Measurements from ENCODE around the gene GABRB2. TPM values are rescaled to one million over a fixed set of nuclear protein-coding genes. Genes with fewer than 3 reads are reported as not detected.

GABRB2 gene
- total RNA-seq, 1 experiment from 2014 or later = not detected

DNA sequence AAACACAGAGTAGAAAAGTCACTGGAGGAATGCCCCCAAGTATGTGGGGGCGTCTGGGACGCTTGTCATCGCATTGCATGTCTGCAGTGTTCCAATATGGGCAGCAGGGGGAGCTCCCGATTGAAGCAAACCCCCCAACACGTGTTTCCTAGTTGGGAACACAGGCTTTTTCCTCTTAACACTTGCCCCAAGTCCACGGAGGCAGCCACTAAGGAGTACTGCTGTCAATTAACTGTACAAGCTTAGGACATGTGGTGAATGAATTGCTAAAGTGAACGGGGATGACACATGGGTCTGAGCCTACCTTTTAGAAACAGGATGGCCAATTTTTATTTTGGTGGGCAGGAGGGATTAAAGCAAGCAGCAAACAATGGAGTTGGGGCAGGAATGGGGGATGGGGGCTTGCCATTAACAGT lies 2.2 kb downstream of the GABRB2 start:
- H3K9me3 Mint-ChIP-seq (ENCODE audit: unreplicated experiment) = no peaks in the 10 kb centered on the region
- DNase-seq = peak; percentile 42 to 57
- ChIA-PET CTCF (no interaction called here), POLR2A (no interaction called here)
- peaks cover 25% of the 10 kb centered on the region for H3K27me3 Mint-ChIP-seq (ENCODE audit: insufficient read depth, unreplicated experiment)
- H3K36me3 Mint-ChIP-seq (ENCODE audit: insufficient read depth, unreplicated experiment) = peaks cover 5% of the 10 kb centered on the region
- peaks cover 10% of the 10 kb centered on the region for H3K4me1 Mint-ChIP-seq (ENCODE audit: low read depth, unreplicated experiment)
- no peak overlapping the region for H3K4me3 Mint-ChIP-seq (ENCODE audit: unreplicated experiment)
- H3K9me3 ChIP-seq = no peaks in the 10 kb centered on the region
- intact Hi-C loops (cut with micrococcal nuclease; ENCODE audit: unreplicated experiment) = loop anchor here (1.0 kb wide), 1 partner anchor 132 kb away; no protein-coding TSS in a partner anchor
- H3K27me3 ChIP-seq (replicated peaks; ENCODE audit: control insufficient read depth, insufficient read depth, low read length) = peaks cover 4% of the 10 kb centered on the region; the same call in 1 of the 2 replicates
- no peak overlapping the region for H3K27ac Mint-ChIP-seq (ENCODE audit: unreplicated experiment)
- TF ChIP-seq, protein P1, sequence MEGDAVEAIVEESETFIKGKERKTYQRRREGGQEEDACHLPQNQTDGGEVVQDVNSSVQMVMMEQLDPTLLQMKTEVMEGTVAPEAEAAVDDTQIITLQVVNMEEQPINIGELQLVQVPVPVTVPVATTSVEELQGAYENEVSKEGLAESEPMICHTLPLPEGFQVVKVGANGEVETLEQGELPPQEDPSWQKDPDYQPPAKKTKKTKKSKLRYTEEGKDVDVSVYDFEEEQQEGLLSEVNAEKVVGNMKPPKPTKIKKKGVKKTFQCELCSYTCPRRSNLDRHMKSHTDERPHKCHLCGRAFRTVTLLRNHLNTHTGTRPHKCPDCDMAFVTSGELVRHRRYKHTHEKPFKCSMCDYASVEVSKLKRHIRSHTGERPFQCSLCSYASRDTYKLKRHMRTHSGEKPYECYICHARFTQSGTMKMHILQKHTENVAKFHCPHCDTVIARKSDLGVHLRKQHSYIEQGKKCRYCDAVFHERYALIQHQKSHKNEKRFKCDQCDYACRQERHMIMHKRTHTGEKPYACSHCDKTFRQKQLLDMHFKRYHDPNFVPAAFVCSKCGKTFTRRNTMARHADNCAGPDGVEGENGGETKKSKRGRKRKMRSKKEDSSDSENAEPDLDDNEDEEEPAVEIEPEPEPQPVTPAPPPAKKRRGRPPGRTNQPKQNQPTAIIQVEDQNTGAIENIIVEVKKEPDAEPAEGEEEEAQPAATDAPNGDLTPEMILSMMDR (IDR thresholded peaks at IDR 0.05; ENCODE audit: insufficient read depth in 1 of 2, low read depth in 1 of 2, low read length in 1 of 2, severe bottlenecking in 1 of 2, unreplicated experiment in 1 of 2) = peak; percentile 88 to 90
- H3K4me3 ChIP-seq (ENCODE audit: low read depth, low read length) = no peak overlapping the region
- BruUV-seq (replicated peaks) = no TSS peak
- 0 out of 2 replicates have a peak, but pooled peaks cover 4% of the 10 kb centered on the region for H3K4me1 ChIP-seq
- H3K36me3 ChIP-seq (ENCODE audit: control insufficient read depth, insufficient read depth, low read length) = no peaks in the 10 kb centered on the region

DNA sequence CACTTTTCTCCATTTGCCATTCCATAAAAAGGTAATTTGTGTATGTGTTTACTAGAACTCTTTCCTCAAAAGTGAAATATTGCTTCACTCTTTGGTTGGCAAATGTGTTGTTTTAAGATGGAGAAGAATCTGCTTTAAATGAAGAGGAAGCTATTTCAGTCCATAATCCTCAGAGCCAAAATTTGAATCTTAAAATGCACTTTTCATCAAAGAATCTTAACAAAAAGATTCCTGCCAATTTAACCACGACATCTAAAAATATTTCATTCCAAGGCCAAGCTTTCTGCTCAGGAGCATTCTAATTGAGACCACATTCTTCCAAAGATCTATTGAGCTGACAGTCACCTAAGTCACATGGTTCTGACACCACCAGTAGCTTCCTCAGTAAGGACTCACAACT lies 7.5 kb downstream of the GABRB2 start:
- H3K27me3 Mint-ChIP-seq (ENCODE audit: insufficient read depth, unreplicated experiment) = peaks cover 9% of the 10 kb centered on the region
- TF ChIP-seq, protein P1 (IDR thresholded peaks at IDR 0.05; ENCODE audit: insufficient read depth in 1 of 2, low read depth in 1 of 2, low read length in 1 of 2, severe bottlenecking in 1 of 2, unreplicated experiment in 1 of 2) = no peak
- H3K9me3 Mint-ChIP-seq (ENCODE audit: unreplicated experiment) = no peaks in the 10 kb centered on the region
- POLR2A ChIA-PET = no interaction called here
- no peaks in the 10 kb centered on the region for H3K36me3 ChIP-seq (ENCODE audit: control insufficient read depth, insufficient read depth, low read length)
- no peaks in the 10 kb centered on the region for H3K9me3 ChIP-seq
- H3K4me3 ChIP-seq (ENCODE audit: low read depth, low read length) = no peak overlapping the region
- H3K4me1 Mint-ChIP-seq (ENCODE audit: low read depth, unreplicated experiment) = no peaks in the 10 kb centered on the region
- no peaks in the 10 kb centered on the region for H3K27me3 ChIP-seq (replicated peaks; ENCODE audit: control insufficient read depth, insufficient read depth, low read length)
- no peak for DNase-seq
- BruUV-seq (replicated peaks) = no TSS peak
- H3K27ac Mint-ChIP-seq (ENCODE audit: unreplicated experiment) = no peak overlapping the region
- CTCF ChIA-PET = no interaction called here
- no peaks in the 10 kb centered on the region for H3K4me1 ChIP-seq
- intact Hi-C loops (cut with micrococcal nuclease; ENCODE audit: unreplicated experiment) = no loop called here
- H3K4me3 Mint-ChIP-seq (ENCODE audit: unreplicated experiment) = no peak overlapping the region
- no peaks in the 10 kb centered on the region for H3K36me3 Mint-ChIP-seq (ENCODE audit: insufficient read depth, unreplicated experiment)

DNA sequence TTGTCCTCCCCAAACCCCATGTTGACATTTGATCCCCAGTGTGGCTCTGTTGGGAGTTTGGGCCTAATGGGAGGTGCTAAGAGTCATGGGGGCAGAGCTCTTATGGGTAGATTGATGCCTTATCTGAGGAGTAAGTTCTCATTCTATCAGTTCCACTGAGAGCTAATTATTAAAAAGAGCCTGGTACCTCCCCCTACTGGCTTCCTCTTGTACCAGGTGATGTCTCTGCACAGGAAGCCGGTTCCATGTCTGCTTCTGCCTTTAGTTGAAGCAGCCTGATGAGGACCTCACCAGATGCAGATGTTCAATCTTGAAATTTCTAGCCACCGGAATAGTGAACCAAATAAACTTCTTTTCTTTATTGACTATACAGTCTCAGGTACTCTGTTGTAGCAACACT lies 10.8 kb downstream of the GABRB2 start:
- intact Hi-C loops (cut with micrococcal nuclease; ENCODE audit: unreplicated experiment) = no loop called here
- H3K36me3 Mint-ChIP-seq (ENCODE audit: insufficient read depth, unreplicated experiment) = no peaks in the 10 kb centered on the region
- Histone ChIP-seq H3K4me3 (ENCODE audit: low read depth, low read length) (no peak overlapping the region), H3K9me3 (no peaks in the 10 kb centered on the region), H3K4me1 (no peaks in the 10 kb centered on the region), H3K36me3 (ENCODE audit: control insufficient read depth, insufficient read depth, low read length) (no peaks in the 10 kb centered on the region), H3K27me3 (replicated peaks; ENCODE audit: control insufficient read depth, insufficient read depth, low read length) (no peaks in the 10 kb centered on the region)
- peaks cover 9% of the 10 kb centered on the region for H3K27me3 Mint-ChIP-seq (ENCODE audit: insufficient read depth, unreplicated experiment)
- no peak for DNase-seq
- ChIA-PET POLR2A (no interaction called here), CTCF (no interaction called here)
- no peak overlapping the region for H3K4me3 Mint-ChIP-seq (ENCODE audit: unreplicated experiment)
- no peak overlapping the region for H3K27ac Mint-ChIP-seq (ENCODE audit: unreplicated experiment)
- no peaks in the 10 kb centered on the region for H3K9me3 Mint-ChIP-seq (ENCODE audit: unreplicated experiment)
- TF ChIP-seq, protein P1 (IDR thresholded peaks at IDR 0.05; ENCODE audit: insufficient read depth in 1 of 2, low read depth in 1 of 2, low read length in 1 of 2, severe bottlenecking in 1 of 2, unreplicated experiment in 1 of 2) = peak; percentile 14 to 30
- H3K4me1 Mint-ChIP-seq (ENCODE audit: low read depth, unreplicated experiment) = no peaks in the 10 kb centered on the region
- BruUV-seq (replicated peaks) = no TSS peak

Measured in Caco-2 (cell line).